Esophagus squamous epithelium (tissue), 5 donors: ENCODE measurements around the gene PRDX3. TPM values are rescaled to one million over a fixed set of nuclear protein-coding genes. Genes with fewer than 3 reads are reported as not detected.
A peak's percentile ranks its signal among the peaks of the same experiment; 100 is the strongest.

Experiments
- DNase-seq: peaks from one replicate; lab custom pipeline; 2025; lab: John Stamatoyannopoulos, UW
- H3K27ac ChIP-seq, 4 donors: fragments of 200-600 bp; sonication (generic); one replicate each; pipeline ENCODE4 v1.5.1; 2016 to 2019; ENCODE audit warnings: mild to moderate bottlenecking in 1 of 4
- H3K27me3 ChIP-seq, 4 donors: fragments of 200-600 bp; sonication (generic); 1 replicate in 3 of 4; 2 replicates in 1 of 4; pipeline versions ENCODE4 v1.5.1 to v1.6.0; 2017 to 2021; ENCODE audit warnings: antibody characterized with exemption in 1 of 4
- H3K36me3 ChIP-seq, 3 donors: fragments of 200-600 bp; sonication (generic); one replicate each; pipeline ENCODE4 v1.5.1; 2016 to 2019
- H3K4me1 ChIP-seq, 3 donors: fragments of 200-600 bp; sonication (generic); one replicate each; pipeline ENCODE4 v1.5.1; 2017 to 2019
- H3K4me3 ChIP-seq, 4 donors: fragments of 200-600 bp; sonication (generic); 1 replicate in 3 of 4; 2 replicates in 1 of 4; pipeline ENCODE4 v1.5.1; 2016 to 2019; ENCODE audit warnings: mild to moderate bottlenecking in 2 of 4, moderate library complexity in 1 of 4
- H3K9me3 ChIP-seq, 3 donors: fragments of 200-600 bp; sonication (generic); one replicate each; pipeline ENCODE4 v1.5.1; 2016 to 2019
- CTCF ChIP-seq, 6 experiments: fragments of 450-650 bp in 4 of 6; fragments of 200-600 bp in 2 of 6; sonication (generic) in 2 of 6; IDR thresholded peaks; one replicate each; pipeline ENCODE4 v1.5.1; 2016 to 2019; ENCODE audit warnings: antibody characterized with exemption in 6 of 6, mild to moderate bottlenecking in 4 of 6, moderate library complexity in 4 of 6
- POLR2A ChIP-seq, 4 donors: fragments of 450-650 bp; IDR thresholded peaks; one replicate each; pipeline ENCODE4 v1.6.1; 2017; ENCODE audit warnings: antibody characterized with exemption in 4 of 4, mild to moderate bottlenecking in 4 of 4, moderate library complexity in 3 of 4
- WGBS, 2 donors: methylation state at CpG; one replicate each; pipeline ENCODE4 v1.1.5; 2018; 5-methylcytosine and 5-hydroxymethylcytosine counted together
- intact Hi-C: fragments of 100-400 bp; cut with DNase I; formaldehyde crosslinking; loops from one replicate; pipeline ENCODE4 v1.15.0; 2022
- total RNA-seq, 4 donors: library from RNA; depleted of rRNA; stranded (reverse); fragments of >200 nt; gene quantifications; one replicate each; pipeline ENCODE4 v1.1.0, GENCODE V29; 2016
- donor health status: DM: yes; HTN: yes; CAD: no.

PRDX3 gene
- total RNA-seq, 4 donors from 2014 or later: 42.9 to 183 (median 119) TPM

GRCh38 chr10:119199231-119199992, 20.8 kb upstream of the PRDX3 start:
- Histone ChIP-seq H3K4me1 (peaks cover 5 to 27% (median 10%) of the 10 kb centered on the region in 3 donors), H3K4me3 (peak overlapping the region in 1 of 4 donors; percentile 18), H3K9me3 (no peaks in the 10 kb centered on the region), H3K27me3 (peaks cover 0 to 3% (median 0%) of the 10 kb centered on the region in 4 donors), H3K36me3 (no peaks in the 10 kb centered on the region), H3K27ac (no peak overlapping the region)
- DNase-seq: no peak
- WGBS, 2 donors: 38 to 61% methylated on average over 8 to 9 of the region's 9 CpGs
- intact Hi-C loops: loop anchor here (5.0 kb wide), 1 partner anchor 248 kb away; no protein-coding TSS in a partner anchor
- TF ChIP-seq CTCF (IDR thresholded peaks at IDR 0.05) (peak; percentile 49 to 72 (median 62)), POLR2A (IDR thresholded peaks at IDR 0.05) (no peak)

- no peaks in the 10 kb centered on the region for H3K36me3 ChIP-seq
- H3K27ac ChIP-seq: peak overlapping the region in 3 of 4 donors; percentile 28 to 72 (median 61)
- H3K27me3 ChIP-seq: peaks cover 0 to 3% (median 0%) of the 10 kb centered on the region in 4 donors
- TF ChIP-seq POLR2A (IDR thresholded peaks at IDR 0.05) (no peak), CTCF (IDR thresholded peaks at IDR 0.05) (peak in 3 of 6 experiments; percentile 2 to 46 (median 21))
- H3K9me3 ChIP-seq: no peaks in the 10 kb centered on the region
- no peak for DNase-seq
- no peak overlapping the region for H3K4me3 ChIP-seq
- 45 to 56% methylated on average over 7 of the region's 7 CpGs for WGBS, 2 donors
- intact Hi-C loops: loop anchor here (5.0 kb wide), 1 partner anchor 249 kb away; no protein-coding TSS in a partner anchor
- peaks cover 5 to 27% (median 10%) of the 10 kb centered on the region in 3 donors for H3K4me1 ChIP-seq
Measured at GRCh38 chr10:119198438-119198837, 19.8 kb upstream of the PRDX3 start.

- Histone ChIP-seq H3K4me1 (peaks cover 5 to 31% (median 10%) of the 10 kb centered on the region in 3 donors), H3K27me3 (peaks cover 0 to 3% (median 0%) of the 10 kb centered on the region in 4 donors), H3K4me3 (no peak overlapping the region), H3K9me3 (no peaks in the 10 kb centered on the region), H3K36me3 (no peaks in the 10 kb centered on the region), H3K27ac (peak overlapping the region; percentile 29 to 72 (median 58))
- intact Hi-C loops: loop anchor here (5.0 kb wide), 1 partner anchor 249 kb away; no protein-coding TSS in a partner anchor
- DNase-seq: no peak
- WGBS, 2 donors: 30 to 41% methylated on average over 3 to 4 of the region's 4 CpGs
- no peak for TF ChIP-seq CTCF (IDR thresholded peaks at IDR 0.05)
- TF ChIP-seq POLR2A (IDR thresholded peaks at IDR 0.05): no peak
Measured at GRCh38 chr10:119197921-119198320, 19.3 kb upstream of the PRDX3 start.

- DNase-seq: no peak
- WGBS, 2 donors: 36 to 47% methylated on average over 4 of the region's 4 CpGs
- TF ChIP-seq POLR2A (IDR thresholded peaks at IDR 0.05) (no peak), CTCF (IDR thresholded peaks at IDR 0.05) (no peak)
- peaks cover 0 to 31% (median 0%) of the 10 kb centered on the region in 3 donors for H3K4me1 ChIP-seq
- H3K4me3 ChIP-seq: no peak overlapping the region
- intact Hi-C loops: no loop called here
- no peaks in the 10 kb centered on the region for H3K36me3 ChIP-seq
- H3K27me3 ChIP-seq: no peaks in the 10 kb centered on the region
- no peak overlapping the region for H3K27ac ChIP-seq
- no peaks in the 10 kb centered on the region for H3K9me3 ChIP-seq
Measured at GRCh38 chr10:119191881-119192280, 13.3 kb upstream of the PRDX3 start.
